ENCODE measurements around the gene RFWD3. TPM values are rescaled to one million over a fixed set of nuclear protein-coding genes. Genes with fewer than 3 reads are reported as not detected.

The RFWD3 gene
- total and polyA plus RNA-seq, 2 of the 13 experiments (the other 11 are each of a cell fraction or from before 2014, with no cell fraction given), result 23.4 to 62.6 TPM

DNA sequence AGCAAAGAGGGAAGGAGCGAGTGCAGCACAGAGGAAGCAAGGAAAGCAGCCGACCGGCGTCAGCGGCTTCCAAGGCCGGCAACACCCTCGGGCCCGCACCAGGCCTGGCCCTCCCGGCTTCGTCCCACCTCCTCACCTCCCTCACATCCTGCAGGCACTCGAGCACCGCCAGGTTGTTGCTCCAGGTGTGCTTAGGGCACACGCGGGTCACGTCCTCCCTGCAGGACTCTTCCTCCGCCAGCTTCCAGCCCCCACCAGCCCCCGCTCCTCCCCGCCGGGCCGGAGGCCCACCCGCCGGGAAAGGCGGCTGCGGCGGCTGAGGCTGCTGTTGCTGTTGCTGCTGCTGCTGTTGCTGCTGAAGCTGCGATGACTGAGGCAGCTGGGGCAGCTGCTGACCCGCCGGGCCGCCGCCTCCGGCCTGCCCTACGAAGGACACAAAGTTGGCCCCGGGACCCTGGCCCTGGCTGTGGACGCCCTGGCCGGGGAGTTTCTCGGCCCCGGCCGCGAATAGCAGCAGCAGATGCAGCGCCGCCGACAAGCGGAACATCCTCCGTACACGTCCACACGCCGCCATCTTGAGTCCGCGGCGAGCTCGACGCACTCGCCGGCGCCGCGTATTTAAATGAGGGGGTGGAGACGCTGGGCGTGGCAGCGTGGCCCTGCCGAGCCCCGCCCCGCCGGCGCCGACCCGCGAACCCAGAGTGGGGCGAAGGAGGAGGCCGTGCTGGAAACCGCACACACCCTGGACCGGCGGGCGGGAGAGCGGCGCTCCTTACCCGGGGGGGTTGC, 60.0 kb downstream of the RFWD3 start, which contains the start of gene GLG1 (continued):
- TF ChIP-seq, protein P1, sequence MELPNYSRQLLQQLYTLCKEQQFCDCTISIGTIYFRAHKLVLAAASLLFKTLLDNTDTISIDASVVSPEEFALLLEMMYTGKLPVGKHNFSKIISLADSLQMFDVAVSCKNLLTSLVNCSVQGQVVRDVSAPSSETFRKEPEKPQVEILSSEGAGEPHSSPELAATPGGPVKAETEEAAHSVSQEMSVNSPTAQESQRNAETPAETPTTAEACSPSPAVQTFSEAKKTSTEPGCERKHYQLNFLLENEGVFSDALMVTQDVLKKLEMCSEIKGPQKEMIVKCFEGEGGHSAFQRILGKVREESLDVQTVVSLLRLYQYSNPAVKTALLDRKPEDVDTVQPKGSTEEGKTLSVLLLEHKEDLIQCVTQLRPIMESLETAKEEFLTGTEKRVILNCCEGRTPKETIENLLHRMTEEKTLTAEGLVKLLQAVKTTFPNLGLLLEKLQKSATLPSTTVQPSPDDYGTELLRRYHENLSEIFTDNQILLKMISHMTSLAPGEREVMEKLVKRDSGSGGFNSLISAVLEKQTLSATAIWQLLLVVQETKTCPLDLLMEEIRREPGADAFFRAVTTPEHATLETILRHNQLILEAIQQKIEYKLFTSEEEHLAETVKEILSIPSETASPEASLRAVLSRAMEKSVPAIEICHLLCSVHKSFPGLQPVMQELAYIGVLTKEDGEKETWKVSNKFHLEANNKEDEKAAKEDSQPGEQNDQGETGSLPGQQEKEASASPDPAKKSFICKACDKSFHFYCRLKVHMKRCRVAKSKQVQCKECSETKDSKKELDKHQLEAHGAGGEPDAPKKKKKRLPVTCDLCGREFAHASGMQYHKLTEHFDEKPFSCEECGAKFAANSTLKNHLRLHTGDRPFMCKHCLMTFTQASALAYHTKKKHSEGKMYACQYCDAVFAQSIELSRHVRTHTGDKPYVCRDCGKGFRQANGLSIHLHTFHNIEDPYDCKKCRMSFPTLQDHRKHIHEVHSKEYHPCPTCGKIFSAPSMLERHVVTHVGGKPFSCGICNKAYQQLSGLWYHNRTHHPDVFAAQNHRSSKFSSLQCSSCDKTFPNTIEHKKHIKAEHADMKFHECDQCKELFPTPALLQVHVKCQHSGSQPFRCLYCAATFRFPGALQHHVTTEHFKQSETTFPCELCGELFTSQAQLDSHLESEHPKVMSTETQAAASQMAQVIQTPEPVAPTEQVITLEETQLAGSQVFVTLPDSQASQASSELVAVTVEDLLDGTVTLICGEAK (IDR thresholded peaks at IDR 0.05), result no peak
- TF ChIP-seq, protein P1 (CRISPR knock-in tag; IDR thresholded peaks at IDR 0.05), result no peak
- peak; percentile 93 for TF ChIP-seq ZNF546 (CRISPR knock-in tag; conservative IDR thresholded peaks at IDR 0.05)
- peak; percentile 97 to 99 for TF ChIP-seq POLR2A (IDR thresholded peaks at IDR 0.05; ENCODE audit: insufficient read depth in 1 of 2, low read depth in 2 of 2, low read length in 2 of 2)
- peak; percentile 98 for TF ChIP-seq ASH2L (IDR thresholded peaks at IDR 0.05; ENCODE audit: insufficient read length, low read depth, low read length)
- no peak for TF ChIP-seq PHB2 (IDR thresholded peaks at IDR 0.05; ENCODE audit: partially characterized antibody)
- TF ChIP-seq SOX13 (IDR thresholded peaks at IDR 0.05), result no peak; the same call in 1 of the 2 replicates
- TF ChIP-seq SOX13 (CRISPR knock-in tag; conservative IDR thresholded peaks at IDR 0.05 in 1 of 2, IDR thresholded peaks at IDR 0.05 in 1 of 2), result peak in 1 of 2 experiments; percentile 69; a peak in 2 of 4 replicates
- no peak; the same call in 1 of the 2 replicates for TF ChIP-seq SNAPC2 (CRISPR knock-in tag; IDR thresholded peaks at IDR 0.05)
- TF ChIP-seq ZNF891 (CRISPR knock-in tag; IDR thresholded peaks at IDR 0.05), result peak; percentile 64; the same call in 1 of the 2 replicates
- TF ChIP-seq ZNF737 (CRISPR knock-in tag; IDR thresholded peaks at IDR 0.05; ENCODE audit: borderline replicate concordance), result 0 out of 2 replicates have a peak, but pooled peaks have one; percentile 80
- TF ChIP-seq, protein P2, sequence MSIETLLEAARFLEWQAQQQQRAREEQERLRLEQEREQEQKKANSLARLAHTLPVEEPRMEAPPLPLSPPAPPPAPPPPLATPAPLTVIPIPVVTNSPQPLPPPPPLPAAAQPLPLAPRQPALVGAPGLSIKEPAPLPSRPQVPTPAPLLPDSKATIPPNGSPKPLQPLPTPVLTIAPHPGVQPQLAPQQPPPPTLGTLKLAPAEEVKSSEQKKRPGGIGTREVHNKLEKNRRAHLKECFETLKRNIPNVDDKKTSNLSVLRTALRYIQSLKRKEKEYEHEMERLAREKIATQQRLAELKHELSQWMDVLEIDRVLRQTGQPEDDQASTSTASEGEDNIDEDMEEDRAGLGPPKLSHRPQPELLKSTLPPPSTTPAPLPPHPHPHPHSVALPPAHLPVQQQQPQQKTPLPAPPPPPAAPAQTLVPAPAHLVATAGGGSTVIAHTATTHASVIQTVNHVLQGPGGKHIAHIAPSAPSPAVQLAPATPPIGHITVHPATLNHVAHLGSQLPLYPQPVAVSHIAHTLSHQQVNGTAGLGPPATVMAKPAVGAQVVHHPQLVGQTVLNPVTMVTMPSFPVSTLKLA (IDR thresholded peaks at IDR 0.05), result peak; percentile 38; the same call in 1 of the 2 replicates
- peak; percentile 89 for TF ChIP-seq SP5 (CRISPR knock-in tag; IDR thresholded peaks at IDR 0.05; ENCODE audit: borderline replicate concordance, low read depth)
- TF ChIP-seq, protein P3, sequence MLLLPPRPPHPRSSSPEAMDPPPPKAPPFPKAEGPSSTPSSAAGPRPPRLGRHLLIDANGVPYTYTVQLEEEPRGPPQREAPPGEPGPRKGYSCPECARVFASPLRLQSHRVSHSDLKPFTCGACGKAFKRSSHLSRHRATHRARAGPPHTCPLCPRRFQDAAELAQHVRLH (CRISPR knock-in tag; IDR thresholded peaks at IDR 0.05; ENCODE audit: borderline replicate concordance, low read depth), result peak; percentile 99

All from HepG2 (cell line).